Activated T-cell treated with anti-CD3 and anti-CD28 coated beads for 48 hours (primary cell): ENCODE data around the gene CUL4A.
"Not testable (repeated sequence)": the region's sequence is repeated elsewhere in the genome, so short reads cannot be mapped to it uniquely, and the experiment has no call there.

Experiments
- DNase-seq: peaks from one replicate; pipeline ENCODE4 v3.0.0-alpha.2; 2020; ENCODE audit warnings: low read depth

Gene CUL4A

GRCh38 chr13:113209336-113209758 is at the start of gene CUL4A:
Gene CUL4A, plus strand, starts transcription at chr13:113209613. Its CDS starts 15 bp downstream, at chr13:113209628.
- DNase-seq: peak; percentile 74

- DNase-seq: no peak
Measured at GRCh38 chr13:113159701-113160100, 49.7 kb upstream of the CUL4A start.

- no peak for DNase-seq
Measured at GRCh38 chr13:113160983-113161382, 48.4 kb upstream of the CUL4A start.

- no peak for DNase-seq
Measured at GRCh38 chr13:113161433-113161832, 48.0 kb upstream of the CUL4A start.

GRCh38 chr13:113161975-113162374 is 47.4 kb upstream of the CUL4A start:
- DNase-seq: not testable (repeated sequence)

GRCh38 chr13:113162783-113163685 is 46.4 kb upstream of the CUL4A start:
- no peak for DNase-seq

- DNase-seq: no peak
Measured at GRCh38 chr13:113164492-113164891, 44.9 kb upstream of the CUL4A start.

GRCh38 chr13:113166266-113166665 is 43.1 kb upstream of the CUL4A start:
- no peak for DNase-seq

GRCh38 chr13:113166681-113167080 is 42.7 kb upstream of the CUL4A start:
- no peak for DNase-seq

- DNase-seq: no peak
Measured at GRCh38 chr13:113167155-113167554, 42.3 kb upstream of the CUL4A start.

GRCh38 chr13:113167575-113167974 is 41.8 kb upstream of the CUL4A start:
- no peak for DNase-seq

- DNase-seq: no peak
Measured at GRCh38 chr13:113168211-113168610, 41.2 kb upstream of the CUL4A start.

- DNase-seq: no peak
Measured at GRCh38 chr13:113169277-113170272, 39.8 kb upstream of the CUL4A start.

- no peak for DNase-seq
Measured at GRCh38 chr13:113170511-113170910, 38.9 kb upstream of the CUL4A start.

- no peak for DNase-seq
Measured at GRCh38 chr13:113171250-113172125, 37.9 kb upstream of the CUL4A start.

GRCh38 chr13:113172419-113172926 is 36.9 kb upstream of the CUL4A start:
- no peak for DNase-seq

GRCh38 chr13:113176280-113176679 is 33.1 kb upstream of the CUL4A start:
- DNase-seq: no peak

- no peak for DNase-seq
Measured at GRCh38 chr13:113176822-113177221, 32.6 kb upstream of the CUL4A start.

GRCh38 chr13:113178070-113178895 is 31.1 kb upstream of the CUL4A start:
- DNase-seq: no peak

GRCh38 chr13:113178896-113179167 is 30.6 kb upstream of the CUL4A start:
- DNase-seq: no peak
